Caco-2 (cell line): ENCODE results near the gene ANXA5. TPM values are rescaled to one million over a fixed set of nuclear protein-coding genes. Genes with fewer than 3 reads are reported as not detected.

Source experiments
- BruUV-seq: library from RNA; stranded (reverse); fragments of 400-500 nt; replicated peaks from 2 replicates; lab custom pipeline; 2021; lab: Mats Ljungman, UMichigan
- CTCF ChIA-PET: fragments of 300-600 bp; sonication (Branson Sonifier 250); formaldehyde crosslinking; loops from one replicate; lab custom pipeline; 2022; ENCODE audit warnings: antibody characterized with exemption; lab: Charles Lee
- POLR2A ChIA-PET: fragments of 300-600 bp; sonication (Branson Sonifier 250); formaldehyde crosslinking; loops from one replicate; lab custom pipeline; 2022; ENCODE audit warnings: antibody characterized with exemption; lab: Charles Lee
- DNase-seq, 2 experiments: peaks; one replicate each; pipeline versions ENCODE4 v3.0.0 to v3.0.0-alpha.2; 2020 to 2022
- H3K27me3 ChIP-seq: replicated peaks from 2 replicates; pipeline ENCODE4 v1.6.0; 2011; ENCODE audit warnings: low read length; ENCODE audit not compliant: control insufficient read depth, insufficient read depth
- H3K36me3 ChIP-seq: 2 replicates; pipeline ENCODE4 v1.5.1; 2011; ENCODE audit warnings: low read length; ENCODE audit not compliant: control insufficient read depth, insufficient read depth
- H3K4me1 ChIP-seq: fragments of 250-450 bp; sonication (Bioruptor Pico); 2 replicates; pipeline ENCODE4 v1.5.1; 2020; ENCODE audit warnings: mild to moderate bottlenecking
- H3K4me3 ChIP-seq: 2 replicates; pipeline ENCODE4 v1.5.1; 2011; ENCODE audit warnings: low read depth, mild to moderate bottlenecking, control low read depth, low read length
- H3K9me3 ChIP-seq: fragments of 250-450 bp; sonication (Bioruptor Pico); 2 replicates; pipeline ENCODE4 v1.5.1; 2020; ENCODE audit warnings: mild to moderate bottlenecking, moderate library complexity
- H3K27ac Mint-ChIP-seq: one replicate; pipeline ENCODE4 v1.8.0; 2022; ENCODE audit warnings: mixed read lengths; ENCODE audit not compliant: unreplicated experiment
- H3K27me3 Mint-ChIP-seq: one replicate; pipeline ENCODE4 v1.8.0; 2022; ENCODE audit warnings: mixed read lengths; ENCODE audit not compliant: insufficient read depth, unreplicated experiment
- H3K36me3 Mint-ChIP-seq: one replicate; pipeline ENCODE4 v1.8.0; 2022; ENCODE audit warnings: mild to moderate bottlenecking, mixed read lengths; ENCODE audit not compliant: insufficient read depth, unreplicated experiment
- H3K4me1 Mint-ChIP-seq: one replicate; pipeline ENCODE4 v1.8.0; 2022; ENCODE audit warnings: low read depth, mixed read lengths; ENCODE audit not compliant: unreplicated experiment
- H3K4me3 Mint-ChIP-seq: one replicate; pipeline ENCODE4 v1.8.0; 2022; ENCODE audit warnings: mild to moderate bottlenecking, moderate library complexity, mixed read lengths; ENCODE audit not compliant: unreplicated experiment
- H3K9me3 Mint-ChIP-seq: one replicate; pipeline ENCODE4 v1.8.0; 2022; ENCODE audit warnings: mixed read lengths; ENCODE audit not compliant: unreplicated experiment
- intact Hi-C: fragments of 100-400 bp; cut with micrococcal nuclease; formaldehyde crosslinking; loops from one replicate; pipeline ENCODE4 v1.10.0; 2022; ENCODE audit not compliant: unreplicated experiment
- total RNA-seq: library from RNA; stranded (reverse); gene quantifications from 2 replicates; pipeline ENCODE4 v1.2.3, GENCODE V29; 2022
- TF ChIP-seq, protein P1 (sequence below), 2 experiments: fragments of 200-600 bp in 1 of 2; IDR thresholded peaks; 1 replicate in 1 of 2; 2 replicates in 1 of 2; pipeline versions ENCODE4 v1.5.1 to v1.8.0; 2011 to 2022; ENCODE audit warnings: antibody characterized with exemption in 1 of 2, control low read depth in 1 of 2, inconsistent platforms in 1 of 2, low read depth in 1 of 2, low read length in 1 of 2, mild to moderate bottlenecking in 1 of 2, moderate library complexity in 1 of 2; ENCODE audit not compliant: insufficient read depth in 1 of 2, severe bottlenecking in 1 of 2, unreplicated experiment in 1 of 2

Gene ANXA5
- total RNA-seq, 1 experiment from 2014 or later, result 359 TPM

GRCh38 chr4:121741751-121742150 lies 45.0 kb upstream of the ANXA5 start:
- ChIA-PET CTCF (no interaction called here), POLR2A (no interaction called here)
- Mint-ChIP-seq H3K27me3 (no peaks in the 10 kb centered on the region), H3K36me3 (no peaks in the 10 kb centered on the region), H3K9me3 (no peaks in the 10 kb centered on the region), H3K4me1 (peaks cover 9% of the 10 kb centered on the region), H3K4me3 (no peak overlapping the region), H3K27ac (no peak overlapping the region)
- no peaks in the 10 kb centered on the region for H3K27me3 ChIP-seq
- no TSS peak for BruUV-seq
- intact Hi-C loops, result no loop called here
- TF ChIP-seq, protein P1, sequence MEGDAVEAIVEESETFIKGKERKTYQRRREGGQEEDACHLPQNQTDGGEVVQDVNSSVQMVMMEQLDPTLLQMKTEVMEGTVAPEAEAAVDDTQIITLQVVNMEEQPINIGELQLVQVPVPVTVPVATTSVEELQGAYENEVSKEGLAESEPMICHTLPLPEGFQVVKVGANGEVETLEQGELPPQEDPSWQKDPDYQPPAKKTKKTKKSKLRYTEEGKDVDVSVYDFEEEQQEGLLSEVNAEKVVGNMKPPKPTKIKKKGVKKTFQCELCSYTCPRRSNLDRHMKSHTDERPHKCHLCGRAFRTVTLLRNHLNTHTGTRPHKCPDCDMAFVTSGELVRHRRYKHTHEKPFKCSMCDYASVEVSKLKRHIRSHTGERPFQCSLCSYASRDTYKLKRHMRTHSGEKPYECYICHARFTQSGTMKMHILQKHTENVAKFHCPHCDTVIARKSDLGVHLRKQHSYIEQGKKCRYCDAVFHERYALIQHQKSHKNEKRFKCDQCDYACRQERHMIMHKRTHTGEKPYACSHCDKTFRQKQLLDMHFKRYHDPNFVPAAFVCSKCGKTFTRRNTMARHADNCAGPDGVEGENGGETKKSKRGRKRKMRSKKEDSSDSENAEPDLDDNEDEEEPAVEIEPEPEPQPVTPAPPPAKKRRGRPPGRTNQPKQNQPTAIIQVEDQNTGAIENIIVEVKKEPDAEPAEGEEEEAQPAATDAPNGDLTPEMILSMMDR (IDR thresholded peaks at IDR 0.05; ENCODE audit: insufficient read depth in 1 of 2, low read depth in 1 of 2, low read length in 1 of 2, severe bottlenecking in 1 of 2, unreplicated experiment in 1 of 2), result no peak
- no peaks in the 10 kb centered on the region for H3K36me3 ChIP-seq
- no peak overlapping the region for H3K4me3 ChIP-seq
- H3K4me1 ChIP-seq, result no peaks in the 10 kb centered on the region
- DNase-seq, result no peak
- H3K9me3 ChIP-seq, result no peaks in the 10 kb centered on the region

- H3K27me3 ChIP-seq, result no peaks in the 10 kb centered on the region
- peaks cover 9% of the 10 kb centered on the region for H3K4me1 Mint-ChIP-seq
- H3K9me3 Mint-ChIP-seq, result no peaks in the 10 kb centered on the region
- no peaks in the 10 kb centered on the region for H3K36me3 Mint-ChIP-seq
- ChIA-PET CTCF (no interaction called here), POLR2A (no interaction called here)
- H3K36me3 ChIP-seq, result no peaks in the 10 kb centered on the region
- no peak overlapping the region for H3K4me3 ChIP-seq
- H3K27ac Mint-ChIP-seq, result no peak overlapping the region
- H3K9me3 ChIP-seq, result no peaks in the 10 kb centered on the region
- intact Hi-C loops, result no loop called here
- TF ChIP-seq, protein P1 (IDR thresholded peaks at IDR 0.05; ENCODE audit: insufficient read depth in 1 of 2, low read depth in 1 of 2, low read length in 1 of 2, severe bottlenecking in 1 of 2, unreplicated experiment in 1 of 2), result no peak
- no peak overlapping the region for H3K4me3 Mint-ChIP-seq
- no peak for DNase-seq
- no peaks in the 10 kb centered on the region for H3K4me1 ChIP-seq
- no peaks in the 10 kb centered on the region for H3K27me3 Mint-ChIP-seq
- no TSS peak for BruUV-seq
These were observed 44.1 kb upstream of the ANXA5 start for GRCh38 chr4:121740796-121741409.

DNA sequence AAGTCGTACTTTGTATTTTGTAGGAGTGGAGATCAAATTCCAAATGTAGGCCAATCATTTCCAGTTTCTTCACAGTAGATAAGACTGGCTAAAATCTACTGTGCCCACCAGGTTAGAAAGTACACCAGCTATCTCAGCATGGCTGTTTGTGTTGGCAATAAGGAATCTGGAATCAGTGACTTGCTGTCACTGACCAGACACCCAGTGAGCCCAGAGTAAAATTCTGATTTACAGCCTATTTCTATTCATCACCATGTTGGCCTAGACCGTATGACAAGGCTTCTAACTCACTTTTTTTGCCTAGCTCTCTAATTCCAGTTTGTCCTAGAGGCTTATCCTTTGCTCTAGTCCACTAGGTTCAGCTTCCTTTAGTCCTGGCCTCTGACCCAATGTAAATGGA lies 42.8 kb upstream of the ANXA5 start:
- Mint-ChIP-seq H3K4me1 (peaks cover 9% of the 10 kb centered on the region), H3K27ac (no peak overlapping the region), H3K9me3 (no peaks in the 10 kb centered on the region), H3K27me3 (peaks cover 3% of the 10 kb centered on the region), H3K4me3 (no peak overlapping the region), H3K36me3 (no peaks in the 10 kb centered on the region)
- no peaks in the 10 kb centered on the region for H3K27me3 ChIP-seq
- no peaks in the 10 kb centered on the region for H3K9me3 ChIP-seq
- CTCF ChIA-PET, result no interaction called here
- H3K4me1 ChIP-seq, result no peaks in the 10 kb centered on the region
- BruUV-seq, result no TSS peak
- no peaks in the 10 kb centered on the region for H3K36me3 ChIP-seq
- intact Hi-C loops, result no loop called here
- TF ChIP-seq, protein P1 (IDR thresholded peaks at IDR 0.05; ENCODE audit: insufficient read depth in 1 of 2, low read depth in 1 of 2, low read length in 1 of 2, severe bottlenecking in 1 of 2, unreplicated experiment in 1 of 2), result no peak
- POLR2A ChIA-PET, result no interaction called here
- no peak overlapping the region for H3K4me3 ChIP-seq
- no peak for DNase-seq
